K562 (cell line): ENCODE measurements around the gene NABP2. TPM values are rescaled to one million over a fixed set of nuclear protein-coding genes. Genes with fewer than 3 reads are reported as not detected.

Experiments
- ARNT ChIP-seq, 2 experiments: fragments of 450-650 bp; IDR thresholded peaks; 2 replicates each; pipeline ENCODE4 v1.6.1; 2016; ENCODE audit warnings: mild to moderate bottlenecking in 1 of 2
- CEBPB ChIP-seq: fragments of 450-650 bp; IDR thresholded peaks from 2 replicates; pipeline ENCODE4 v1.6.1; 2016; ENCODE audit warnings: missing genetic modification characterization, missing compliant biosample characterization
- CREBBP ChIP-seq: IDR thresholded peaks from one replicate; pipeline ENCODE4 v1.6.1; 2012; ENCODE audit warnings: low read depth, mild to moderate bottlenecking, control low read depth, inconsistent platforms, low read length
- GTF2F1 ChIP-seq: IDR thresholded peaks from 2 replicates; pipeline ENCODE4 v1.6.1; 2011; ENCODE audit warnings: low read depth, low read length, improper control_type of control experiment
- MED1 ChIP-seq: sonication (generic); formaldehyde crosslinking; IDR thresholded peaks from 2 replicates; pipeline ENCODE4 v1.8.1; 2023; ENCODE audit warnings: missing genetic modification reagents, borderline replicate concordance
- RAD51 ChIP-seq: fragments of 450-650 bp; IDR thresholded peaks from 2 replicates; pipeline ENCODE4 v1.7.1; 2016; ENCODE audit warnings: low read depth, mild to moderate bottlenecking, borderline replicate concordance
- YBX1 ChIP-seq: fragments of 450-650 bp; IDR thresholded peaks from 2 replicates; pipeline ENCODE4 v1.7.1; 2016; ENCODE audit warnings: mild to moderate bottlenecking
- ZNF175 ChIP-seq: fragments of 200-800 bp; sonication (Bioruptor generic); IDR thresholded peaks from 2 replicates; pipeline ENCODE4 v1.6.1; 2016; ENCODE audit warnings: low read depth, mild to moderate bottlenecking, missing genetic modification characterization, missing compliant biosample characterization
- ZNF3 ChIP-seq: fragments of 250-450 bp; sonication (Bioruptor Pico); IDR thresholded peaks from 2 replicates; pipeline ENCODE4 v1.5.0; 2021; ENCODE audit warnings: mild to moderate bottlenecking, moderate library complexity
- ZNF445 ChIP-seq: fragments of 250-450 bp; sonication (Bioruptor Pico); IDR thresholded peaks from 2 replicates; pipeline ENCODE4 v1.4.0; 2020; ENCODE audit warnings: low read depth, mild to moderate bottlenecking, moderate library complexity
- ZNF717 ChIP-seq: fragments of 250-450 bp; sonication (Bioruptor Pico); IDR thresholded peaks from 2 replicates; pipeline ENCODE4 v1.5.0; 2021
- polyA plus RNA-seq, 8 experiments: library from polyadenylated mRNA; depleted of rRNA in 4 of 8; stranded (reverse) in 5 of 8; unstranded in 3 of 8; fragments of >200 nt; fragmentation: Nextera tagmentation in 2 of 8; fragmentation: Illumina TruSeq in 1 of 8; extraction: Ambion mirVana in 2 of 8; extraction: Trizol in 1 of 8; gene quantifications; 2 replicates each; pipeline versions ENCODE4 v1.2.1 to v1.2.3, GENCODE V29; 2011 to 2014; ENCODE audit warnings: inconsistent platforms in 1 of 8, missing spikeins in 1 of 8
- total RNA-seq, 7 experiments: library from RNA; depleted of rRNA in 6 of 7; stranded (reverse); fragments of >200 nt in 6 of 7; fragmentation: Illumina TruSeq in 2 of 7; extraction: Trizol in 2 of 7; gene quantifications; 2 replicates each; pipeline versions ENCODE4 v1.2.1 to v1.2.3, GENCODE V29; 2011 to 2021; ENCODE audit warnings: low replicate concordance in 1 of 7
- TF ChIP-seq, protein P1 (sequence below): fragments of 450-650 bp; formaldehyde crosslinking; conservative IDR thresholded peaks from 2 replicates; pipeline ENCODE4 v1.4.0; 2022; ENCODE audit warnings: mild to moderate bottlenecking, missing genetic modification characterization
- TF ChIP-seq, protein P2 (sequence below): IDR thresholded peaks from 3 replicates; pipeline ENCODE4 v1.6.1; 2011; ENCODE audit warnings: borderline replicate concordance, mild to moderate bottlenecking; ENCODE audit not compliant: insufficient read length, insufficient read depth
- TF ChIP-seq, protein P3 (sequence below): sonication (generic); formaldehyde crosslinking; IDR thresholded peaks from 2 replicates; pipeline ENCODE4 v1.8.0; 2022; ENCODE audit warnings: missing genetic modification reagents, mild to moderate bottlenecking, moderate library complexity, borderline replicate concordance
- TF ChIP-seq, protein P4 (sequence below): sonication (generic); formaldehyde crosslinking; IDR thresholded peaks from 2 replicates; pipeline ENCODE4 v1.8.1; 2023; ENCODE audit warnings: mild to moderate bottlenecking, missing genetic modification reagents
- TF ChIP-seq, protein P5 (sequence below): fragments of 450-650 bp; formaldehyde crosslinking; IDR thresholded peaks from 2 replicates; pipeline ENCODE4 v1.4.0; 2022; ENCODE audit warnings: mild to moderate bottlenecking, moderate library complexity

NABP2 gene
- total and polyA plus RNA-seq, 9 of the 15 experiments (the other 6 are each of a cell fraction or from before 2014, with no cell fraction given) = 11.3 to 60.6 (median 43.5) TPM

DNA sequence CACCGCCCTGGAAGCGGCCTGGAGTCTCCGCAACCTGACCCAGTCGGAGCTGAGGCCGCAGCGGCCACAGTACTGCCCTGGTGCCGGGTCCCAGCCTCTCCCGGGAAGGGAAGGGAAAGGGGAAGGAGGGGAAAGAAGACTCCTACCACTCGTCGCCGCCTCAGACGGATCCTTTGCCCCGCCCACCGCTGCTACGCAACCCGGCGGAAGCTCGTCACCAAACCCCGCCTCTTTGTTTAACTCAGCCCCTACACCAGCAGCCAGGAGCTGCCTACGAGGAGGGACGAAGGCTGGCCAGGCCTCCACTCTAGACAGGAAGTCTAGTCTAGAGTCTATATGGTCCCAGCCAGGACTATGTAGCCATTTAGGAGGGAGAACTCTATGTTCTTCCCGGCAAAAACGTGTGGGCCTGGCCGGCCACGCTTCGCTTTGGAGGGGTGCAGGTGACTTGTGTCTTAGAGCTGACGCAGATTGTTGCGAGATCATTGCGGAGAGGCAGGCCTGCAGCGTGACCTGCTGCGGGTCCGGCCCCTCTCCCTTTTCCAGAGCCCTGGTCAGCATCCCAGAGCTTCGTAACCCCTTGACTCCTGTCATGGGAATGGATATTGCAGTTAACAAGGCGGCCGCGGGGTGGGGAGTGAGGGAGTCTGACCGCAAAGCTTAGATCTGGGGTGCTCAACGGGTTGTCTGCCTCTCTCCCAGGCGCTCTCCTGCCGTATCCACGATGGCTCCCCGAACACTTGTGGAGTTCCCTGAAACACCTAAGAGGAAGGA lies 2.2 kb upstream of the NABP2 start, which contains the start of gene RNF41 (continued):
- TF ChIP-seq, protein P1, sequence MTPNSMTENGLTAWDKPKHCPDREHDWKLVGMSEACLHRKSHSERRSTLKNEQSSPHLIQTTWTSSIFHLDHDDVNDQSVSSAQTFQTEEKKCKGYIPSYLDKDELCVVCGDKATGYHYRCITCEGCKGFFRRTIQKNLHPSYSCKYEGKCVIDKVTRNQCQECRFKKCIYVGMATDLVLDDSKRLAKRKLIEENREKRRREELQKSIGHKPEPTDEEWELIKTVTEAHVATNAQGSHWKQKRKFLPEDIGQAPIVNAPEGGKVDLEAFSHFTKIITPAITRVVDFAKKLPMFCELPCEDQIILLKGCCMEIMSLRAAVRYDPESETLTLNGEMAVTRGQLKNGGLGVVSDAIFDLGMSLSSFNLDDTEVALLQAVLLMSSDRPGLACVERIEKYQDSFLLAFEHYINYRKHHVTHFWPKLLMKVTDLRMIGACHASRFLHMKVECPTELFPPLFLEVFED = no peak
- TF ChIP-seq CEBPB (tag) (no peak), MED1 (CRISPR knock-in tag) (no peak), GTF2F1 (0 out of 2 replicates have a peak, but pooled peaks have one; percentile 40), ZNF445 (CRISPR knock-in tag) (no peak), ZNF175 (CRISPR knock-in tag) (0 out of 2 replicates have a peak, but pooled peaks have one; percentile 44), YBX1 (no peak), RAD51 (no peak), ARNT (IDR thresholded peaks at IDR 0.05) (no peak; a peak in 1 of 4 replicates), ZNF3 (CRISPR knock-in tag) (no peak), CREBBP (no peak), ZNF717 (CRISPR knock-in tag) (no peak)
- TF ChIP-seq, protein P2, sequence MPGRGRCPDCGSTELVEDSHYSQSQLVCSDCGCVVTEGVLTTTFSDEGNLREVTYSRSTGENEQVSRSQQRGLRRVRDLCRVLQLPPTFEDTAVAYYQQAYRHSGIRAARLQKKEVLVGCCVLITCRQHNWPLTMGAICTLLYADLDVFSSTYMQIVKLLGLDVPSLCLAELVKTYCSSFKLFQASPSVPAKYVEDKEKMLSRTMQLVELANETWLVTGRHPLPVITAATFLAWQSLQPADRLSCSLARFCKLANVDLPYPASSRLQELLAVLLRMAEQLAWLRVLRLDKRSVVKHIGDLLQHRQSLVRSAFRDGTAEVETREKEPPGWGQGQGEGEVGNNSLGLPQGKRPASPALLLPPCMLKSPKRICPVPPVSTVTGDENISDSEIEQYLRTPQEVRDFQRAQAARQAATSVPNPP = no peak
- TF ChIP-seq, protein P3, sequence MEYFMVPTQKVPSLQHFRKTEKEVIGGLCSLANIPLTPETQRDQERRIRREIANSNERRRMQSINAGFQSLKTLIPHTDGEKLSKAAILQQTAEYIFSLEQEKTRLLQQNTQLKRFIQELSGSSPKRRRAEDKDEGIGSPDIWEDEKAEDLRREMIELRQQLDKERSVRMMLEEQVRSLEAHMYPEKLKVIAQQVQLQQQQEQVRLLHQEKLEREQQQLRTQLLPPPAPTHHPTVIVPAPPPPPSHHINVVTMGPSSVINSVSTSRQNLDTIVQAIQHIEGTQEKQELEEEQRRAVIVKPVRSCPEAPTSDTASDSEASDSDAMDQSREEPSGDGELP = peak; percentile 70
- TF ChIP-seq, protein P4, sequence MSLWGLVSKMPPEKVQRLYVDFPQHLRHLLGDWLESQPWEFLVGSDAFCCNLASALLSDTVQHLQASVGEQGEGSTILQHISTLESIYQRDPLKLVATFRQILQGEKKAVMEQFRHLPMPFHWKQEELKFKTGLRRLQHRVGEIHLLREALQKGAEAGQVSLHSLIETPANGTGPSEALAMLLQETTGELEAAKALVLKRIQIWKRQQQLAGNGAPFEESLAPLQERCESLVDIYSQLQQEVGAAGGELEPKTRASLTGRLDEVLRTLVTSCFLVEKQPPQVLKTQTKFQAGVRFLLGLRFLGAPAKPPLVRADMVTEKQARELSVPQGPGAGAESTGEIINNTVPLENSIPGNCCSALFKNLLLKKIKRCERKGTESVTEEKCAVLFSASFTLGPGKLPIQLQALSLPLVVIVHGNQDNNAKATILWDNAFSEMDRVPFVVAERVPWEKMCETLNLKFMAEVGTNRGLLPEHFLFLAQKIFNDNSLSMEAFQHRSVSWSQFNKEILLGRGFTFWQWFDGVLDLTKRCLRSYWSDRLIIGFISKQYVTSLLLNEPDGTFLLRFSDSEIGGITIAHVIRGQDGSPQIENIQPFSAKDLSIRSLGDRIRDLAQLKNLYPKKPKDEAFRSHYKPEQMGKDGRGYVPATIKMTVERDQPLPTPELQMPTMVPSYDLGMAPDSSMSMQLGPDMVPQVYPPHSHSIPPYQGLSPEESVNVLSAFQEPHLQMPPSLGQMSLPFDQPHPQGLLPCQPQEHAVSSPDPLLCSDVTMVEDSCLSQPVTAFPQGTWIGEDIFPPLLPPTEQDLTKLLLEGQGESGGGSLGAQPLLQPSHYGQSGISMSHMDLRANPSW = no peak
- TF ChIP-seq, protein P5, sequence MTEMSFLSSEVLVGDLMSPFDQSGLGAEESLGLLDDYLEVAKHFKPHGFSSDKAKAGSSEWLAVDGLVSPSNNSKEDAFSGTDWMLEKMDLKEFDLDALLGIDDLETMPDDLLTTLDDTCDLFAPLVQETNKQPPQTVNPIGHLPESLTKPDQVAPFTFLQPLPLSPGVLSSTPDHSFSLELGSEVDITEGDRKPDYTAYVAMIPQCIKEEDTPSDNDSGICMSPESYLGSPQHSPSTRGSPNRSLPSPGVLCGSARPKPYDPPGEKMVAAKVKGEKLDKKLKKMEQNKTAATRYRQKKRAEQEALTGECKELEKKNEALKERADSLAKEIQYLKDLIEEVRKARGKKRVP (CRISPR knock-in tag) = no peak
